NCI-H526 treated with DMSO at 0.1 percent for 48 hours (cell line): Measurements from ENCODE around the gene B3GALT5.

ENCODE experiments used
- DNase-seq: peaks from one replicate; lab custom pipeline; 2025; lab: John Stamatoyannopoulos, UW

The B3GALT5 gene

DNA sequence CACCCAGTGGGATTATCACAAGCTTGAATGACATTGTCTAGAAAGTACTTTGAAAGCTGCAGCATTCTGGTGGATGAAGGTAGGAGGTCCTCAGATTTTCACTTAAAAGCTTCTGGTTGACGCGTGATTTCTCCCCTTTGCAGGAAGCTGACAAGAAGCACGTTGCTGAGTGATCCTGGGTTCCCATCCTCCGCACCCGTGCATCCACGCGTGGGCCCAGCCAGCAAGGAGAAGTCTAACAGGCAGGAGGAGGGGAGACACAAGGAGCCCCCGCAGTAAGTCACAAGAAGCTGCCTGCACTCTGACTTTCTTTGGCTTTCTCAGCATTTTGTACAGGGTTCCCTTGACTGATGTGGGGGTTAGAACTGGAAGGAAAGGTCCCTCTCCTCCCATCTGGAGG, 7.8 kb upstream of the B3GALT5 start:
- no peak for DNase-seq

DNA sequence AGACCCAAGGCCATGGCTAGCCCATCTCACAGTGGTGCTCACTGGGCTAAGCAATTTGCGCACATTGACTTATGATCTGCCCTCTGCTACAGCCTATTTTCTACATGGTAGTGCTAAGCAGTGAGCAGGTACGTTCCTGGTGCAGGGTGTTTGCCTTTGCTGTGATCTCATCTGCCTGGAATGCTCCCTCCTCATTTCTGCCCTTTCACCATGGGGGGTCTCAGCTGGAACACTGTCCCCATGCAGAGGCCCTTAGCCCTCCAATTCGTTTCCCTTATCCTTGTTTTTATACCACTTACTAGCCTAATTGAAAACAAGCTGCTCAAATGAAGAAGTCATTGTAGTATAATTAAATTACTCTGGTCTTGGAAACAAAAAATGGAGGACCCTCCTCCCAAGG, 2.0 kb upstream of the B3GALT5 start:
- no peak for DNase-seq

DNA sequence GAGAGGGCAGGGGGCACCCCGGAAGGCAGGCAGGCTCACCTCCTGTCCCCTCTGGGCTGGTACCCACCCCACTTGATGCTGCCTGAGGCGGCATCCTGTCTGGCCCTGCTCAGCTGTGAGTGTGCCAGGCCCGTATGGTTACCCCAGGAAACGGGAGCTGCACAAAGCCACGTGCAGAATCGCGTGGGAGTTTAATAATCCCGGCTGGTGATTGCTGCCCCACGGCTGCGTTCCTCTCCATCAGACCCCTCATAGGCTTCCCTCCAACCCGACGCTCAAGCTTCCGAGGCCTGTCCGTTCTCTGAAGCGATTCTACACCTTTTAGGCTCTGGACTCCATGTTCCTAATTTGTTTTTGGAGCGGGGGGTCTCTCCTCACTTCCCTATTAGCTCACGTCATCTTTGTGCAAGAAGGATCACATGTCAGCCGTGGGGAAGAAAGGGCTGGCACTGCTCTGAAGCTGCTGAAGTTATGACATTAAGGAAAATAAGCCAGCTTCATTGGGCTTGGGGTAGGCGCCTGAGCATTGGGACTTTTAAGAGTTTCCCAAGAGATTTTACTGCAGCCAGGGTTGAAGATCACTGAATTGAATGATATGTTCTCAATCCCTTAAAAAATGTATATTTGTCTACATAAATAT, 1.1 kb upstream of the B3GALT5 start:
- DNase-seq = no peak

GRCh38 chr21:39613041-39613934, 548 bp downstream of the B3GALT5 start:
- peak; percentile 66 for DNase-seq

- no peak for DNase-seq
Observed at GRCh38 chr21:39616211-39616772, 3.6 kb downstream of the B3GALT5 start.

DNA sequence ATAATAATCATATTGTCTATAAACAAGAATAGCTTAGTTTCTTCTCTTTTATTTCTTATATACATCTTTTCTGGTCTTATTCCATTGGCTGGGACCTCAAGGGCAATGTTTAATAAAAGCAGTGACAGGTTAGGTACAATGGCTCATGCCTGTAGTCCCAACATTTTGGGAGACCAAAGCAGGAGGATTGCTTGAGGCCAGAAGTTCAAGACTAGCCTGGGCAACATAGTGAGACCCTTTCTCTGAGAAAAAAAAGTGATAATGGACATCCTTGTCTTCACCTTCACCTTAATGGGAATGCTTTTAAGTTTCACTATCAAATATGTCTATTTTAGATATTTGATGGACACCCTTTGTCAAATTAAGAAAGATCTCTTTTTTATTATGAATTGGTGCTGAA, 8.1 kb downstream of the B3GALT5 start:
- DNase-seq = no peak

DNA sequence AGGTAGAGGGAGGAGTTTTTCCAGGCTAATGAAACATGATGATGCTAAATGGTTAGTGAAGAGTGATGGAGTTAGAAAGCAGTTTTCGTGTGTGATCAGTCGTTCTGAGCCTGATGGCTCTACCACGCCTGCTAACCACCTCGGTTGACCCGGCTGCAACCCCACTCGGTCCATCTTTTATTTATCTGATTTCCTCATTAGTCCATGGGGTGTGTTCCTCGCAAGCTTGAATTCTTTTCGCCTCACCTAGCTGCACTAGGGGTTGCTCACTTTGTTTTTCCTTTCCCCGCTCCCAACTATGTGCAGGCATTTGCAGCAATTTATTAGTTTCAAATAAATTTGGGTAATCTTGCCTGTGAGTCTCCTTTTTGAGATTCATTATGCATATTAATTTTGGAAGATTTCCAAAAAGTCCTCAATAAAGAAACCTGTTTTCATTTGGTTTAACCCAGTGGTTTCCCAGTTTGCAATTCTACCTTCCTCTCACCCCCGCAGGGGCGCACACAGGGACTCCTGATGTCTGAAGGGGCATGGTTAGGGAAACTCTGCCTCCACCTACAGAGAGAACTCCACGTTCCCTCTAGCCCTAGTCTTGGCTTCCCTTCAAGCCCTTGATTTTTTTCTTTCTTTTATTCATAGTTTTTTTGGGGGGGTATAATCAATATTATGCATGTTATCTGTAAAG, 12.6 kb downstream of the B3GALT5 start:
- DNase-seq = no peak

- DNase-seq = no peak
Observed at GRCh38 chr21:39628385-39628784, 15.6 kb downstream of the B3GALT5 start.

- DNase-seq = no peak
Observed at GRCh38 chr21:39630191-39630591, 17.5 kb downstream of the B3GALT5 start.

DNA sequence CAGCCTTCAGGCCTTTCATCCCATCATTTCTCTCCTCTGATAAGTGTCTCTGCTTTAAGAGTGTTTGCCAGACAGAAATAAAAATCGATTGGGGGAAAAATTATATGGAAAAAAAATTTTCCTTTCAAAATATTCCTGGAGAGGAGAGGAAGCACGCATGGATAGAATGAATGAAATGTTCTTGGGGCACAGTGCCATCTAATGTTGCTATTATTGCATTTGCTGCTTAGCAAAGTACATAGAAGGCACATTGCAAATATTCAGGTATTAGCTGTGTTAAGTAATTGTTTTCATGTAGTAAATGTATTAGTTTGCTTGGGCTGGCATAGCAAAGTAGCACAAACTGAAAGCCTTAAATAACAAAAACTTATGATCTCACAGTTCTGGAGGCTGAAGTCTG, 18.1 kb downstream of the B3GALT5 start:
- DNase-seq = no peak

DNA sequence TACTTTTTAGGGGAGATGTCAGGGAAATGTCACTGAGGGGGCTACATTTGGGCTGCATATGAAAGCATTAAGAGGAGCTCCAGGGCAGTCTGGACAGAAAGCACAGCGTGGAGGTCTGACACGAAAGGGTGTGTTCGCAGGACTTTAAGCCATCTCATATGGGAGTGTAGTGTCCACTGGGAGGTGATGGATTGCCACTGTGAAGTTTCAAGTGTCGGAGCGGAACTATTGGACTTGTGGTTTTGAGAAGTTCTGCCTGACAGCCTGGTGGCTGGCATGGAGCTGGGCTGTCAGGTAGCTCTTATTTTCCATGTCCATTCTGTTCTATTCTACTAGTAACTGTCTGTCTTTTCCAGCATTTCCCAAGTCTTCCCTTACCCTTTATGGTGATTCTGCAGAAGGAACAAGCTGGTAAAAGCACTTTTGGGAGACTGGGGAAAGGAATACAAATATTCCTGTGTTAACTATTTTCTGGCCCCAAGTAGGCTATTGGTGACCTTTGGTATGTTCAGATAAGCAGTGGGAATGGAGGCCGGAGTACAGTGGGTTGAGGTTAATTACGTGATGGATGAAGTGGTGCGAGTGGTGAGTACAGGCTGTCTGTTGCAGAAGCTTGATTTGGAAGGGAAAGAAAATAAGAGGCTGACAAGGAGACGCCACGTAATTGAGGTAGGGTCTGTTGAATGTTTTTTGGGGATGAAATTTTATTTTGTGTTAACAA, 19.3 kb downstream of the B3GALT5 start:
- DNase-seq = no peak

- DNase-seq = no peak
Observed at GRCh38 chr21:39632796-39633442, 20.2 kb downstream of the B3GALT5 start.

- no peak for DNase-seq
Observed at GRCh38 chr21:39633770-39634181, 21.0 kb downstream of the B3GALT5 start.

DNA sequence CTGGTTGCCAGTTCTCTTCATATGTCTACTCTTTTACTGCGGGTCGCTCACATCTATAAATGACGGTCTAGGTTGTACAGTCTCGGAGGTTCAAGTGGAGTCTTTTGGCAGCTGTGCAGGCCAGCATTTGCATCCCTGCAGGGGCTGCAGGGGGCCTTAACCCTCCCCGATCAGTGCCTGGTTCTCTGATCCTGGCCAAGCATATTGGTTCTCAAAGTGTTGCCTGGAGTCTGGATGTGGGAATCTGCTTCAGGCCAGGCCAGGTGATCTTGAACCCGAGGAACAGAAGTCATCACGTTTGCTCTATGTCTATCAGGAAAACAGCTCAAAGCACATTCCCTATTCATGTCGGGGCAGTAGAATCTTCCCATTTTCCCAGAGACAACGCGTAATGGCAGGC, 21.8 kb downstream of the B3GALT5 start:
- DNase-seq = no peak

DNA sequence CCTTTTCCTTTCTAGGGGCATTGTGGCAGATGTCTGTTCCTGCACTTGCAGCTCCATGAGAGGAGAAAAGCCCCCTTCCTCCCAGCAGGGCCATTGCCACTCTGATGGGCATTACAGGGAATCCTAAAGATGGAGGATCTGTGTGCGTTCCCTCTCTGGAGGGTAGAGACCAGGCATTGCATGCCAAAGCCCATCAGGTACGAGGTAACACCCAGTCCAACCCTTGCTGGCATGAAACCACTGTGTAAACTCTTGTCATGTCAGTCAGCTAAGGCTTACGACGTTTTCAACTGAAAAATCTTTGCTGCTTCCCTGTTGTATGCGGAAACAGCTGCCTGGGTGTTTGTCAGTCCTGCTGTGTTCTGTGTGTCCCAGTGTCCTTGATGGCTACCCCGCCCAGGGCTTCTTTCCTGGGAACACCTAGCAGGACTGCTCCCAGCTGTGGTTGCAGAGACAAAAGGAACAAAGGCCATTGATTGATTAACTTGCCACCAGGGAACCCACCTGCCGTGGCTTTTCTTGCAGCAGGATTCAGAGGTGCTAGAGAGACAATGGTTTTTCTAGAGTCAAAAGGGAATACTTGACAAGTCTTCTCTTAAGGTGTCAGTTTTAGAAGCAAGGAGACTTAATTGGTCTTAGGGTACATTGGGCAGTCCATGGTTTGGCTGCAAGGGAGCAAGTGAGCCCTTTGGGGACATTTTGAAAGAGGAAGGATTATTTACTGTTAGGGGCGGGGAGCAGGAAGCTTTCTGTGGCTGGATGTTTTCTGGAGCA, 24.6 kb downstream of the B3GALT5 start:
- peak; percentile 60 for DNase-seq

GRCh38 chr21:39637971-39638240, 25.2 kb downstream of the B3GALT5 start:
- DNase-seq = peak; percentile 44

DNA sequence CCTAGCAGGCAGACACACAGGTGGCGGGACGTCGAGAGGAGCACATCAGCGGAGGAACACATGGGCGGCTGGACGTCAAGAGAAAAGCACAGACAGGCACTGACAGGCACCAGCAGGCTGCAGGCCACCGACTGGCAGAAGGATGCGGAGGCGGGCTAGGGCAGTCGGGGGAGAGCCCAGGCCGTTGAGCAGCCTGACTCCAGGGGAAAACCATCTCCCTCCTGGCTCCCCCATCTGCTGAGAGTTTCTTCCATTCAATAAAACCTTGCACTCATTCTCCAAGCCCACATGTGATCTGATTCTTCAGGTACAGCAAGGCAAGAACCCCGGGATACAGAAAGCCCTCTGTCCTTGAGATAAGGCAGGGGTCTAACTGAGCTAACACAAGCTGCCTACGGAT, 25.5 kb downstream of the B3GALT5 start:
- peak; percentile 59 for DNase-seq

DNA sequence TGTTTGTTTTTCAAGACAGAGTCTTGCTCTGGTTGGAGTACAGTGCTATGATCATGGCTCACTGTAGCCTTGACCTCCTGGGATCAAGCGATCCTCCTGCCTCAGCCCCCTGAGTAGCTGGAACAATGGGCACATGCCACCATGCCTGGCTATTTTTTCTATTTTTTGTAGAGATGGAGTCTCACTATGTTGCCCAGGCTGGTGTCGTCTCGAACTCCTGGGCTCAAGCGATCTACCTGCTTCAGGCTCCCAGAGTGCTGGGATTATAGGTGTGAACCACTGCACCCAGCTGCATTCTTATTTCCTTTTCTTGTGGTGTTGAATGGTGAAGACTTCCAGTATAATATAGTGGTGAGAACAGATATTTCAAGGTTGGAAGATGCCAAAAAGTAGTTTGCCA, 28.0 kb downstream of the B3GALT5 start:
- no peak for DNase-seq

GRCh38 chr21:39641827-39642450, 29.2 kb downstream of the B3GALT5 start:
- DNase-seq = peak; percentile 70

GRCh38 chr21:39644062-39644560, 31.4 kb downstream of the B3GALT5 start:
- DNase-seq = peak; percentile 76
